Measurements from ENCODE around the gene PHF12.

DNA sequence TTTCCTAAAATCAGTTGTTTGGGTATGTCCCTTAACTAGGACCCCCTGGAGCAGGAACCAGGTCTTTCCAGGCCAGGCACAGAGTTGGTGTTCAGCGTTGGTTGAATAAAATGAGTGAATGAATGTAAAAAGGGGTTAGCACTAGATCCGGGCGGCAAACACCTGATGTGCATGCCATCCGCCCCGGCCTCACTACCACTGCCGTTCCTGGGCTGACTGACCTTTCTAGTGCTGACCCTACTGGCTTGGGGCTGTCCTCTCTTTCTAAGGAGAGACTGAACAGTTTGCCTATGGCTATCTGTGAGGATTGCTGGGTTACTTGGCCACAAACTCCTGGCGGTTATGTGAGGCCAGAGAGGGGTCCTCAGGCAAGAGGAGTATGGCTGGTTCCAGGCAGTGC is 10.1 kb upstream of the PHF12 start:
- TF ChIP-seq ZNF639 (CRISPR knock-in tag; conservative IDR thresholded peaks at IDR 0.05) (no peak), CTCF (CRISPR knock-in tag; IDR thresholded peaks at IDR 0.05) (no peak), ZKSCAN1 (IDR thresholded peaks at IDR 0.05; ENCODE audit: low read length) (no peak), GZF1 (CRISPR knock-in tag; IDR thresholded peaks at IDR 0.05) (no peak), POLR2AphosphoS5 (IDR thresholded peaks at IDR 0.05; ENCODE audit: low read depth, low read length) (no peak), POGZ (CRISPR knock-in tag; IDR thresholded peaks at IDR 0.05) (no peak), ZNF501 (CRISPR knock-in tag; IDR thresholded peaks at IDR 0.05) (no peak), NFRKB (IDR thresholded peaks at IDR 0.05) (no peak)
